Measurements from ENCODE around the gene CYSRT1.

CYSRT1 gene

GRCh38 chr9:137228968-137229896 lies 4.3 kb downstream of the CYSRT1 start:
- Histone ChIP-seq H3K27me3 (ENCODE audit: insufficient read depth, low read depth, severe bottlenecking) (no peaks in the 10 kb centered on the region), H3K27ac (no peak overlapping the region), H3K36me3 (no peaks in the 10 kb centered on the region), H3K9me3 (ENCODE audit: severe bottlenecking) (no peaks in the 10 kb centered on the region), H3K4me3 (ENCODE audit: low read depth, low read length) (no peak overlapping the region)
- no peak for DNase-seq
- TF ChIP-seq CTCF (IDR thresholded peaks at IDR 0.05; ENCODE audit: low read depth, low read length): no peak

GRCh38 chr9:137229903-137230704 lies 5.1 kb downstream of the CYSRT1 start:
- no peaks in the 10 kb centered on the region for H3K27me3 ChIP-seq (ENCODE audit: insufficient read depth, low read depth, severe bottlenecking)
- no peaks in the 10 kb centered on the region for H3K36me3 ChIP-seq
- DNase-seq: no peak
- TF ChIP-seq CTCF (IDR thresholded peaks at IDR 0.05; ENCODE audit: low read depth, low read length): no peak
- H3K27ac ChIP-seq: no peak overlapping the region
- H3K4me3 ChIP-seq (ENCODE audit: low read depth, low read length): no peak overlapping the region
- H3K9me3 ChIP-seq (ENCODE audit: severe bottlenecking): no peaks in the 10 kb centered on the region

DNA sequence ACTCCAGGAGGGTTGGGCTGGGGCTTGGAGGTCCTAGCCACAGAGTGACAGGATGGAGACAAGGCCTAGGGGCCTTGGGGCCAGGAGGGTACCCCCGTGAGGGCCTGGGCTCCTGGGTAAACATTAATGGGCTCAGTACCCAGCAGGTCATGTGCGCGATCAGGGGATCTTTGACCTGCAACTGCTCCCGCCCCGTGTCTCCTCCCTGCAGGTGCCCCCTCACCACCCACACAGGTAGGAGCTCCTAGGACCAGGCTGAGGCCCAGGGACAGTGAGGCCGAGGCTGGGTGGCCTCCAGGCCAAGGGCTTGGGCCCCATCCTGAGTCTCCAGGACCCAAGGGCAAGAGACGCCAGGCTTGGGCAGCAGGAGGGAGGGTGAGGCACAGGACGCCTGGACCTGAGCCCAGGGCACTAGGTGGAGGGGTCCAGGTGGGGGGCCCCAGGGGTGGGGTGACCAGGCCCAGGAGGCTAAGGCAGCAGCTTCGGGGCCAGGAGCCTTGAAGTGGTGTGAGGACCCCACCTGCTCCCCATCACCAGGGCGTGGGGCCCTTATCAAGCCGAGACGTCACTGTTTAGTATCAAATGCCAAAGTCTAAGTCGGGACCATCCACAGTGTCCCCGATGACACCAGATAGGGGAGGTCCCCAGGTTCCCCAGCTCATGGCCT lies 5.9 kb downstream of the CYSRT1 start, which contains the start of gene SLC34A3:
SLC34A3 (plus strand) TSS at position 197 of the 667 bp plus-strand sequence. CDS start 802 bp downstream, outside the sequence.
- no peak for TF ChIP-seq CTCF (IDR thresholded peaks at IDR 0.05; ENCODE audit: low read depth, low read length)

GRCh38 chr9:137231372-137232039 lies 6.5 kb downstream of the CYSRT1 start:
- H3K36me3 ChIP-seq: no peaks in the 10 kb centered on the region
- no peak overlapping the region for H3K4me3 ChIP-seq (ENCODE audit: low read depth, low read length)
- no peaks in the 10 kb centered on the region for H3K9me3 ChIP-seq (ENCODE audit: severe bottlenecking)
- no peak for DNase-seq
- TF ChIP-seq CTCF (IDR thresholded peaks at IDR 0.05; ENCODE audit: low read depth, low read length): no peak
- no peak overlapping the region for H3K27ac ChIP-seq
- no peaks in the 10 kb centered on the region for H3K27me3 ChIP-seq (ENCODE audit: insufficient read depth, low read depth, severe bottlenecking)

More for the DNA sequence above, 5.9 kb downstream of the CYSRT1 start, which contains the start of gene SLC34A3:
- H3K27ac ChIP-seq: no peak within 1 kb of the TSS
- no peak for DNase-seq
- H3K9me3 ChIP-seq (ENCODE audit: severe bottlenecking): no peaks in the 10 kb centered on the region
- H3K36me3 ChIP-seq: no peaks in the 10 kb centered on the region
- H3K27me3 ChIP-seq (ENCODE audit: insufficient read depth, low read depth, severe bottlenecking): no peaks in the 10 kb centered on the region
- no peak within 1 kb of the TSS for H3K4me3 ChIP-seq (ENCODE audit: low read depth, low read length)

GRCh38 chr9:137232101-137232500 lies 7.1 kb downstream of the CYSRT1 start:
- DNase-seq: no peak
- no peaks in the 10 kb centered on the region for H3K9me3 ChIP-seq (ENCODE audit: severe bottlenecking)
- H3K36me3 ChIP-seq: no peaks in the 10 kb centered on the region
- no peak overlapping the region for H3K4me3 ChIP-seq (ENCODE audit: low read depth, low read length)
- TF ChIP-seq CTCF (IDR thresholded peaks at IDR 0.05; ENCODE audit: low read depth, low read length): no peak
- no peaks in the 10 kb centered on the region for H3K27me3 ChIP-seq (ENCODE audit: insufficient read depth, low read depth, severe bottlenecking)
- no peak overlapping the region for H3K27ac ChIP-seq

All from WERI-Rb-1 (cell line).